K562 (cell line): ENCODE data around the gene TRIM27. TPM values are rescaled to one million over a fixed set of nuclear protein-coding genes. Genes with fewer than 3 reads are reported as not detected.

ENCODE experiments used
- CSDE1 ChIP-seq, 2 experiments: fragments of 450-650 bp; IDR thresholded peaks; 2 replicates each; pipeline ENCODE4 v1.6.1; 2016; ENCODE audit warnings: mild to moderate bottlenecking in 1 of 2
- ETV6 ChIP-seq, 3 experiments: fragments of 150-350 bp in 1 of 3; sonication (generic) in 1 of 3; formaldehyde crosslinking in 1 of 3; IDR thresholded peaks; 2 replicates each; pipeline versions ENCODE4 v1.6.1 to v1.8.0; 2014 to 2022; ENCODE audit warnings: borderline replicate concordance in 2 of 3, low read depth in 2 of 3, antibody characterized with exemption in 1 of 3, low read length in 1 of 3, mild to moderate bottlenecking in 1 of 3, missing genetic modification reagents in 1 of 3
- FOSL1 ChIP-seq: fragments of 200-800 bp; sonication (Bioruptor generic); conservative IDR thresholded peaks from 2 replicates; pipeline ENCODE4 v1.6.1; 2016; ENCODE audit warnings: missing genetic modification characterization, missing compliant biosample characterization
- KDM5B ChIP-seq: fragments of 200-600 bp; sonication (generic); IDR thresholded peaks from 2 replicates; pipeline ENCODE4 v1.6.1; 2012; ENCODE audit warnings: low read depth, mild to moderate bottlenecking, moderate library complexity, low read length, control low read depth, inconsistent platforms; ENCODE audit not compliant: insufficient replicate concordance
- MAFG ChIP-seq: fragments of 450-650 bp; conservative IDR thresholded peaks from 2 replicates; pipeline ENCODE4 v1.6.1; 2016; ENCODE audit warnings: missing genetic modification characterization, missing compliant biosample characterization
- MBD1 ChIP-seq: fragments of 250-450 bp; sonication (Bioruptor Pico); IDR thresholded peaks from 2 replicates; pipeline ENCODE4 v1.8.0; 2022; ENCODE audit warnings: inconsistent platforms
- MEF2A ChIP-seq: IDR thresholded peaks from 2 replicates; pipeline ENCODE4 v1.6.1; 2011; ENCODE audit warnings: low read depth, mild to moderate bottlenecking, low read length, moderate library complexity; ENCODE audit not compliant: control insufficient read depth
- NFIX ChIP-seq: fragments of 250-450 bp; sonication (Bioruptor Pico); IDR thresholded peaks from 2 replicates; pipeline ENCODE4 v1.4.0; 2020; ENCODE audit warnings: low read depth, mild to moderate bottlenecking, moderate library complexity
- PREB ChIP-seq: sonication (generic); formaldehyde crosslinking; IDR thresholded peaks from 2 replicates; pipeline ENCODE4 v1.8.1; 2023; ENCODE audit warnings: mild to moderate bottlenecking, missing genetic modification reagents
- RB1 ChIP-seq: fragments of 450-650 bp; IDR thresholded peaks from 2 replicates; pipeline ENCODE4 v1.6.1; 2017; ENCODE audit warnings: low read depth, mild to moderate bottlenecking
- STAT6 ChIP-seq: sonication (generic); formaldehyde crosslinking; IDR thresholded peaks from 2 replicates; pipeline ENCODE4 v1.8.1; 2023; ENCODE audit warnings: mild to moderate bottlenecking, missing genetic modification reagents
- TRIM24 ChIP-seq, 2 experiments: fragments of 450-650 bp; IDR thresholded peaks; 2 replicates each; pipeline ENCODE4 v1.6.1; 2016
- ZBTB1 ChIP-seq: sonication (generic); formaldehyde crosslinking; IDR thresholded peaks from 2 replicates; pipeline ENCODE4 v1.8.1; 2023; ENCODE audit warnings: missing genetic modification reagents, low read depth, mild to moderate bottlenecking, borderline replicate concordance
- ZFP1 ChIP-seq: fragments of 450-650 bp; formaldehyde crosslinking; IDR thresholded peaks from 2 replicates; pipeline ENCODE4 v1.4.0; 2020; ENCODE audit warnings: mild to moderate bottlenecking, mixed read lengths
- ZNF184 ChIP-seq: sonication (generic); formaldehyde crosslinking; IDR thresholded peaks from 2 replicates; pipeline ENCODE4 v1.5.0; 2020; ENCODE audit warnings: missing genetic modification reagents
- polyA plus RNA-seq, 8 experiments: library from polyadenylated mRNA; depleted of rRNA in 4 of 8; stranded (reverse) in 5 of 8; unstranded in 3 of 8; fragments of >200 nt; fragmentation: Nextera tagmentation in 2 of 8; fragmentation: Illumina TruSeq in 1 of 8; extraction: Ambion mirVana in 2 of 8; extraction: Trizol in 1 of 8; gene quantifications; 2 replicates each; pipeline versions ENCODE4 v1.2.1 to v1.2.3, GENCODE V29; 2011 to 2014; ENCODE audit warnings: inconsistent platforms in 1 of 8, missing spikeins in 1 of 8
- total RNA-seq, 7 experiments: library from RNA; depleted of rRNA in 6 of 7; stranded (reverse); fragments of >200 nt in 6 of 7; fragmentation: Illumina TruSeq in 2 of 7; extraction: Trizol in 2 of 7; gene quantifications; 2 replicates each; pipeline versions ENCODE4 v1.2.1 to v1.2.3, GENCODE V29; 2011 to 2021; ENCODE audit warnings: low replicate concordance in 1 of 7
- TF ChIP-seq, protein P1 (sequence below): sonication (generic); formaldehyde crosslinking; IDR thresholded peaks from 2 replicates; pipeline ENCODE4 v1.8.0; 2022; ENCODE audit warnings: mild to moderate bottlenecking, missing genetic modification reagents, borderline replicate concordance
- TF ChIP-seq, protein P2 (sequence below), 2 experiments: fragments of 450-650 bp in 1 of 2; sonication (generic) in 1 of 2; formaldehyde crosslinking in 1 of 2; IDR thresholded peaks in 1 of 2; conservative IDR thresholded peaks in 1 of 2; 2 replicates each; pipeline versions ENCODE4 v1.6.1 to v1.8.1; 2016 to 2023; ENCODE audit warnings: mild to moderate bottlenecking in 2 of 2, moderate library complexity in 2 of 2, inconsistent platforms in 1 of 2, missing genetic modification reagents in 1 of 2

TRIM27 gene
- total and polyA plus RNA-seq, 9 of the 15 experiments (the other 6 are each of a cell fraction or from before 2014, with no cell fraction given), result 37.7 to 235 (median 122) TPM

DNA sequence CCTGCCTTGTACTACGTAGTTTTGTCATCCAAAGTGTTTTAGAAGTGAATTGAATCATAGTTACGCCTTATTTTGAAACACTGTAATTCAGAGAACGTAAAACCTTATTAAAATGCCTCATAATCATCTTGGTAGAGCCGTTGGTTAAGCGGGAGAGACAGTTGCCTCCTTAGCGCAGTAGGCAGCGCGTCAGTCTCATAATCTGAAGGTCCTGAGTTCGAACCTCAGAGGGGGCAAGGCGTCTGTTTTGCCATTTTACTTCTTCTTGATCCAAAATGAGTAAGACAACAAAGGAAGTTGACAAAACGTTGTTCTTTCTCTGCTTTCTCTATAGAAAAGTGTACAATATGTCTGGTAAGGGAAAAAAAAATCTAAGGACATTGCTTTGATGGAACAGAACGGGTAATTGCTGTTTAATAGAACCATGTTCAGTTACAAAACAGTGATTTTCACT lies 20.7 kb upstream of the TRIM27 start (continued):
- TF ChIP-seq RB1 (peak; percentile 79), NFIX (CRISPR knock-in tag) (no peak), ZNF184 (CRISPR knock-in tag) (no peak), ZBTB1 (0 out of 2 replicates have a peak, but pooled peaks have one; percentile 48), ZFP1 (no peak), FOSL1 (no peak; the same call in 1 of the 2 replicates), MEF2A (no peak), TRIM24 (IDR thresholded peaks at IDR 0.05) (no peak), CSDE1 (IDR thresholded peaks at IDR 0.05) (peak in 1 of 2 experiments; percentile 76; a peak in 1 of 4 replicates), MBD1 (0 out of 2 replicates have a peak, but pooled peaks have one; percentile 46), PREB (CRISPR knock-in tag) (peak; percentile 81; the same call in 1 of the 2 replicates), STAT6 (CRISPR knock-in tag) (no peak), ETV6 (IDR thresholded peaks at IDR 0.05; ENCODE audit: borderline replicate concordance in 1 of 2, low read depth in 2 of 2, low read length in 1 of 2) (no peak), ETV6 (CRISPR knock-in tag; IDR thresholded peaks at IDR 0.05; ENCODE audit: borderline replicate concordance) (no peak), MAFG (no peak), KDM5B (no peak)
- TF ChIP-seq, protein P1, sequence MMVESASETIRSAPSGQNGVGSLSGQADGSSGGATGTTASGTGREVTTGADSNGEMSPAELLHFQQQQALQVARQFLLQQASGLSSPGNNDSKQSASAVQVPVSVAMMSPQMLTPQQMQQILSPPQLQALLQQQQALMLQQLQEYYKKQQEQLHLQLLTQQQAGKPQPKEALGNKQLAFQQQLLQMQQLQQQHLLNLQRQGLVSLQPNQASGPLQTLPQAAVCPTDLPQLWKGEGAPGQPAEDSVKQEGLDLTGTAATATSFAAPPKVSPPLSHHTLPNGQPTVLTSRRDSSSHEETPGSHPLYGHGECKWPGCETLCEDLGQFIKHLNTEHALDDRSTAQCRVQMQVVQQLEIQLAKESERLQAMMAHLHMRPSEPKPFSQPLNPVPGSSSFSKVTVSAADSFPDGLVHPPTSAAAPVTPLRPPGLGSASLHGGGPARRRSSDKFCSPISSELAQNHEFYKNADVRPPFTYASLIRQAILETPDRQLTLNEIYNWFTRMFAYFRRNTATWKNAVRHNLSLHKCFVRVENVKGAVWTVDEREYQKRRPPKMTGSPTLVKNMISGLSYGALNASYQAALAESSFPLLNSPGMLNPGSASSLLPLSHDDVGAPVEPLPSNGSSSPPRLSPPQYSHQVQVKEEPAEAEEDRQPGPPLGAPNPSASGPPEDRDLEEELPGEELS, result no peak
- TF ChIP-seq, protein P2, sequence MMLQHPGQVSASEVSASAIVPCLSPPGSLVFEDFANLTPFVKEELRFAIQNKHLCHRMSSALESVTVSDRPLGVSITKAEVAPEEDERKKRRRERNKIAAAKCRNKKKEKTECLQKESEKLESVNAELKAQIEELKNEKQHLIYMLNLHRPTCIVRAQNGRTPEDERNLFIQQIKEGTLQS (IDR thresholded peaks at IDR 0.05), result no peak
- TF ChIP-seq, protein P2 (CRISPR knock-in tag; conservative IDR thresholded peaks at IDR 0.05), result peak; percentile 47; the same call in 1 of the 2 replicates
